ENCODE data around the gene PANX2. TPM values are rescaled to one million over a fixed set of nuclear protein-coding genes. Genes with fewer than 3 reads are reported as not detected.

The PANX2 gene
- total and polyA plus RNA-seq, 2 of the 13 experiments (the other 11 are each of a cell fraction or from before 2014, with no cell fraction given), result 0.15 to 1.1 TPM

- TF ChIP-seq ZMYM3 (CRISPR knock-in tag; IDR thresholded peaks at IDR 0.05) (no peak), SMAD9 (CRISPR knock-in tag; IDR thresholded peaks at IDR 0.05) (no peak), ZNF777 (CRISPR knock-in tag; IDR thresholded peaks at IDR 0.05) (0 out of 2 replicates have a peak, but pooled peaks have one; percentile 57), ARID4A (CRISPR knock-in tag; IDR thresholded peaks at IDR 0.05; ENCODE audit: borderline replicate concordance) (peak; percentile 73), ZFP36 (IDR thresholded peaks at IDR 0.05; ENCODE audit: borderline replicate concordance, low read depth, low read length, partially characterized antibody) (no peak), ZNF720 (CRISPR knock-in tag; IDR thresholded peaks at IDR 0.05) (no peak), CAMTA2 (CRISPR knock-in tag; IDR thresholded peaks at IDR 0.05; ENCODE audit: borderline replicate concordance) (no peak), HDAC2 (CRISPR knock-in tag; IDR thresholded peaks at IDR 0.05) (no peak; the same call in 1 of the 2 replicates), ESRRA (CRISPR knock-in tag; IDR thresholded peaks at IDR 0.05; ENCODE audit: low read depth) (peak; percentile 94), MIER3 (CRISPR knock-in tag; IDR thresholded peaks at IDR 0.05; ENCODE audit: borderline replicate concordance) (no peak), RBM39 (IDR thresholded peaks at IDR 0.05; ENCODE audit: low read depth, low read length, poor library complexity, severe bottlenecking) (no peak), RFX1 (IDR thresholded peaks at IDR 0.05) (no peak), ZNF839 (CRISPR knock-in tag; IDR thresholded peaks at IDR 0.05; ENCODE audit: borderline replicate concordance) (no peak), DMAP1 (CRISPR knock-in tag; IDR thresholded peaks at IDR 0.05) (peak; percentile 13; the same call in 1 of the 2 replicates), SPEN (CRISPR knock-in tag; IDR thresholded peaks at IDR 0.05; ENCODE audit: low read depth) (no peak; the same call in 1 of the 2 replicates), ZNF343 (CRISPR knock-in tag; IDR thresholded peaks at IDR 0.05) (no peak), FOSL2 (CRISPR knock-in tag; IDR thresholded peaks at IDR 0.05) (peak; percentile 64), ZNF816 (CRISPR knock-in tag; IDR thresholded peaks at IDR 0.05; ENCODE audit: borderline replicate concordance) (no peak), CEBPB (IDR thresholded peaks at IDR 0.05; ENCODE audit: borderline replicate concordance, low read depth, low read length) (no peak)
- TF ChIP-seq, protein P1, sequence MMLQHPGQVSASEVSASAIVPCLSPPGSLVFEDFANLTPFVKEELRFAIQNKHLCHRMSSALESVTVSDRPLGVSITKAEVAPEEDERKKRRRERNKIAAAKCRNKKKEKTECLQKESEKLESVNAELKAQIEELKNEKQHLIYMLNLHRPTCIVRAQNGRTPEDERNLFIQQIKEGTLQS (CRISPR knock-in tag; IDR thresholded peaks at IDR 0.05), result no peak
- TF ChIP-seq, protein P2, sequence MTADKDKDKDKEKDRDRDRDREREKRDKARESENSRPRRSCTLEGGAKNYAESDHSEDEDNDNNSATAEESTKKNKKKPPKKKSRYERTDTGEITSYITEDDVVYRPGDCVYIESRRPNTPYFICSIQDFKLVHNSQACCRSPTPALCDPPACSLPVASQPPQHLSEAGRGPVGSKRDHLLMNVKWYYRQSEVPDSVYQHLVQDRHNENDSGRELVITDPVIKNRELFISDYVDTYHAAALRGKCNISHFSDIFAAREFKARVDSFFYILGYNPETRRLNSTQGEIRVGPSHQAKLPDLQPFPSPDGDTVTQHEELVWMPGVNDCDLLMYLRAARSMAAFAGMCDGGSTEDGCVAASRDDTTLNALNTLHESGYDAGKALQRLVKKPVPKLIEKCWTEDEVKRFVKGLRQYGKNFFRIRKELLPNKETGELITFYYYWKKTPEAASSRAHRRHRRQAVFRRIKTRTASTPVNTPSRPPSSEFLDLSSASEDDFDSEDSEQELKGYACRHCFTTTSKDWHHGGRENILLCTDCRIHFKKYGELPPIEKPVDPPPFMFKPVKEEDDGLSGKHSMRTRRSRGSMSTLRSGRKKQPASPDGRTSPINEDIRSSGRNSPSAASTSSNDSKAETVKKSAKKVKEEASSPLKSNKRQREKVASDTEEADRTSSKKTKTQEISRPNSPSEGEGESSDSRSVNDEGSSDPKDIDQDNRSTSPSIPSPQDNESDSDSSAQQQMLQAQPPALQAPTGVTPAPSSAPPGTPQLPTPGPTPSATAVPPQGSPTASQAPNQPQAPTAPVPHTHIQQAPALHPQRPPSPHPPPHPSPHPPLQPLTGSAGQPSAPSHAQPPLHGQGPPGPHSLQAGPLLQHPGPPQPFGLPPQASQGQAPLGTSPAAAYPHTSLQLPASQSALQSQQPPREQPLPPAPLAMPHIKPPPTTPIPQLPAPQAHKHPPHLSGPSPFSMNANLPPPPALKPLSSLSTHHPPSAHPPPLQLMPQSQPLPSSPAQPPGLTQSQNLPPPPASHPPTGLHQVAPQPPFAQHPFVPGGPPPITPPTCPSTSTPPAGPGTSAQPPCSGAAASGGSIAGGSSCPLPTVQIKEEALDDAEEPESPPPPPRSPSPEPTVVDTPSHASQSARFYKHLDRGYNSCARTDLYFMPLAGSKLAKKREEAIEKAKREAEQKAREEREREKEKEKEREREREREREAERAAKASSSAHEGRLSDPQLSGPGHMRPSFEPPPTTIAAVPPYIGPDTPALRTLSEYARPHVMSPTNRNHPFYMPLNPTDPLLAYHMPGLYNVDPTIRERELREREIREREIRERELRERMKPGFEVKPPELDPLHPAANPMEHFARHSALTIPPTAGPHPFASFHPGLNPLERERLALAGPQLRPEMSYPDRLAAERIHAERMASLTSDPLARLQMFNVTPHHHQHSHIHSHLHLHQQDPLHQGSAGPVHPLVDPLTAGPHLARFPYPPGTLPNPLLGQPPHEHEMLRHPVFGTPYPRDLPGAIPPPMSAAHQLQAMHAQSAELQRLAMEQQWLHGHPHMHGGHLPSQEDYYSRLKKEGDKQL (CRISPR knock-in tag; IDR thresholded peaks at IDR 0.05; ENCODE audit: low read depth), result no peak
Observed at GRCh38 chr22:50146439-50147238, 23.9 kb upstream of the PANX2 start (continued).

All from HepG2 (cell line).